ENCODE results near the gene FER. TPM values are rescaled to one million over a fixed set of nuclear protein-coding genes. Genes with fewer than 3 reads are reported as not detected.

The FER gene
- total and polyA plus RNA-seq, 9 of the 15 experiments (the other 6 are each of a cell fraction or from before 2014, with no cell fraction given), result 6.7 to 18.2 (median 8.9) TPM

DNA sequence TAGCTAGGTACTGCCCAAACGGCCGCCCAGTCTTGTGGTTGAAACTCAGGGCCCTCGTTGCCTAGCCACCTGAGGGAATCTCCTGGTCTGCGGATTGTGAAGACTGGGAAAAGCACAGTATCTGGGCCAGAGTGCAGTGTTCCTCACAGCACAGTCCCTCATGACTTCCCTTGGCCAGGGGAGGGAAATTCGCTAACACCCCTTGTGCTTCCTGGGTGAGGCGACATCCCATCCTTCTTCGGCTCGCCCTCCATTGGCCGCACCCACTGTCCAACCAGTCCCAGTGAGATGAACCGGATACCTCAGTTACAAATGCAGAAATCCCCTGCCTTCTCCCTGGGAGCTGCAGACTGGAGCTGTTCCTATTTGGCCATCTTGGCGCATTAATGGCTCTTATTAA, 250.5 kb downstream of the FER start:
- POLR2A ChIA-PET, result no interaction called here
- DNase-seq (ENCODE audit: extremely low read depth in 1 of 4, low spot score in 3 of 4) (no peak), FAIRE-seq (no peak), ATAC-seq (no peak)
- intact Hi-C loops (cut with micrococcal nuclease), result no loop called here
- WGBS (ENCODE audit: insufficient coverage, low coverage, missing lambda C conversion rate), result 66% methylated on average over 8 of the region's 11 CpGs
- CTCF ChIA-PET (ENCODE audit: low intra/inter-chr PET ratio), result no interaction called here
- Histone ChIP-seq H3K4me2 (ENCODE audit: insufficient read depth, low read length) (no peak overlapping the region), H3K36me3 (ENCODE audit: control insufficient read depth, insufficient read depth, low read length) (no peaks in the 10 kb centered on the region), H2AFZ (ENCODE audit: low read depth, low read length) (no peak overlapping the region), H3K27ac (ENCODE audit: extremely low read depth, low read depth, low read length) (no peak overlapping the region), H3K79me2 (ENCODE audit: control insufficient read depth, insufficient read depth, low read length) (no peaks in the 10 kb centered on the region), H3K4me3 (no peak overlapping the region), H3K4me1 (replicated peaks in 1 of 2; ENCODE audit: control insufficient read depth in 2 of 2, insufficient read depth in 2 of 2, low read length in 2 of 2) (no peaks in the 10 kb centered on the region), H3K9ac (ENCODE audit: insufficient read depth in 1 of 2, low read depth in 2 of 2, low read length in 2 of 2) (no peak overlapping the region), H4K20me1 (replicated peaks; ENCODE audit: control insufficient read depth, insufficient read depth, low read length) (no peaks in the 10 kb centered on the region), H3K9me3 (replicated peaks; ENCODE audit: control insufficient read depth, insufficient read depth, low read depth, low read length) (no peaks in the 10 kb centered on the region), H3K9me1 (ENCODE audit: control insufficient read depth, insufficient read depth, low read length) (no peaks in the 10 kb centered on the region), H3K27me3 (ENCODE audit: control insufficient read depth in 2 of 2, insufficient read depth in 2 of 2, low read length in 2 of 2) (no peaks in the 10 kb centered on the region)
- no TSS peak for BruUV-seq (replicated peaks)
- in situ Hi-C loops (cut with MboI), result no loop called here
- TF ChIP-seq COPS2 (conservative IDR thresholded peaks at IDR 0.05), result no peak
- no peak for TF ChIP-seq BDP1 (IDR thresholded peaks at IDR 0.05; ENCODE audit: insufficient read depth, insufficient read length)
- no peak for TF ChIP-seq ETV6 (IDR thresholded peaks at IDR 0.05; ENCODE audit: borderline replicate concordance in 1 of 2, low read depth in 2 of 2, low read length in 1 of 2)
- TF ChIP-seq ETV6 (CRISPR knock-in tag; IDR thresholded peaks at IDR 0.05; ENCODE audit: borderline replicate concordance), result no peak
- no peak for TF ChIP-seq ZFP1 (CRISPR knock-in tag; IDR thresholded peaks at IDR 0.05)
- no peak for TF ChIP-seq CBX5 (IDR thresholded peaks at IDR 0.05; ENCODE audit: borderline replicate concordance, low read depth)
- TF ChIP-seq L3MBTL2 (IDR thresholded peaks at IDR 0.05), result no peak
- no peak for TF ChIP-seq ESRRA (IDR thresholded peaks at IDR 0.05; ENCODE audit: borderline replicate concordance, low read depth)
- TF ChIP-seq SMC3 (conservative IDR thresholded peaks at IDR 0.05; ENCODE audit: insufficient read depth, low read depth, low read length), result no peak
- no peak for TF ChIP-seq ZNF217 (CRISPR knock-in tag; IDR thresholded peaks at IDR 0.05)
- TF ChIP-seq, protein P1, sequence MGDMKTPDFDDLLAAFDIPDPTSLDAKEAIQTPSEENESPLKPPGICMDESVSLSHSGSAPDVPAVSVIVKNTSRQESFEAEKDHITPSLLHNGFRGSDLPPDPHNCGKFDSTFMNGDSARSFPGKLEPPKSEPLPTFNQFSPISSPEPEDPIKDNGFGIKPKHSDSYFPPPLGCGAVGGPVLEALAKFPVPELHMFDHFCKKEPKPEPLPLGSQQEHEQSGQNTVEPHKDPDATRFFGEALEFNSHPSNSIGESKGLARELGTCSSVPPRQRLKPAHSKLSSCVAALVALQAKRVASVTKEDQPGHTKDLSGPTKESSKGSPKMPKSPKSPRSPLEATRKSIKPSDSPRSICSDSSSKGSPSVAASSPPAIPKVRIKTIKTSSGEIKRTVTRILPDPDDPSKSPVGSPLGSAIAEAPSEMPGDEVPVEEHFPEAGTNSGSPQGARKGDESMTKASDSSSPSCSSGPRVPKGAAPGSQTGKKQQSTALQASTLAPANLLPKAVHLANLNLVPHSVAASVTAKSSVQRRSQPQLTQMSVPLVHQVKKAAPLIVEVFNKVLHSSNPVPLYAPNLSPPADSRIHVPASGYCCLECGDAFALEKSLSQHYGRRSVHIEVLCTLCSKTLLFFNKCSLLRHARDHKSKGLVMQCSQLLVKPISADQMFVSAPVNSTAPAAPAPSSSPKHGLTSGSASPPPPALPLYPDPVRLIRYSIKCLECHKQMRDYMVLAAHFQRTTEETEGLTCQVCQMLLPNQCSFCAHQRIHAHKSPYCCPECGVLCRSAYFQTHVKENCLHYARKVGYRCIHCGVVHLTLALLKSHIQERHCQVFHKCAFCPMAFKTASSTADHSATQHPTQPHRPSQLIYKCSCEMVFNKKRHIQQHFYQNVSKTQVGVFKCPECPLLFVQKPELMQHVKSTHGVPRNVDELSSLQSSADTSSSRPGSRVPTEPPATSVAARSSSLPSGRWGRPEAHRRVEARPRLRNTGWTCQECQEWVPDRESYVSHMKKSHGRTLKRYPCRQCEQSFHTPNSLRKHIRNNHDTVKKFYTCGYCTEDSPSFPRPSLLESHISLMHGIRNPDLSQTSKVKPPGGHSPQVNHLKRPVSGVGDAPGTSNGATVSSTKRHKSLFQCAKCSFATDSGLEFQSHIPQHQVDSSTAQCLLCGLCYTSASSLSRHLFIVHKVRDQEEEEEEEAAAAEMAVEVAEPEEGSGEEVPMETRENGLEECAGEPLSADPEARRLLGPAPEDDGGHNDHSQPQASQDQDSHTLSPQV (IDR thresholded peaks at IDR 0.05), result no peak
- no peak for TF ChIP-seq UBTF (IDR thresholded peaks at IDR 0.05; ENCODE audit: borderline replicate concordance in 1 of 2, low read depth in 2 of 2, low read length in 2 of 2)
- no peak for TF ChIP-seq ZSCAN32 (CRISPR knock-in tag; IDR thresholded peaks at IDR 0.05)
- no peak for TF ChIP-seq JUND (IDR thresholded peaks at IDR 0.05; ENCODE audit: borderline replicate concordance, low read depth, low read length)
- no peak for TF ChIP-seq JUND (tag; IDR thresholded peaks at IDR 0.05; ENCODE audit: borderline replicate concordance, low read depth, low read length)
- TF ChIP-seq ZKSCAN1 (IDR thresholded peaks at IDR 0.05; ENCODE audit: low read depth, low read length), result no peak
